PC-9 (cell line): ENCODE results near the gene RAB4A. TPM values are rescaled to one million over a fixed set of nuclear protein-coding genes. Genes with fewer than 3 reads are reported as not detected.
"Not testable (repeated sequence)": the region's sequence is repeated elsewhere in the genome, so short reads cannot be mapped to it uniquely, and the experiment has no call there.

Experiments
- BruUV-seq: library from RNA; stranded (reverse); fragments of 400-500 nt; replicated peaks from 2 replicates; lab custom pipeline; 2021; lab: Mats Ljungman, UMichigan
- CTCF ChIA-PET: fragments of 300-600 bp; sonication (Branson Sonifier 250); formaldehyde crosslinking; loops from one replicate; lab custom pipeline; 2022; ENCODE audit warnings: antibody characterized with exemption; lab: Charles Lee
- POLR2A ChIA-PET: fragments of 300-600 bp; sonication (Branson Sonifier 250); formaldehyde crosslinking; loops from one replicate; lab custom pipeline; 2022; ENCODE audit warnings: antibody characterized with exemption; ENCODE audit not compliant: unreplicated experiment; lab: Charles Lee
- DNase-seq, 2 experiments: peaks; one replicate each; pipeline versions ENCODE4 v3.0.0 to v3.0.0-alpha.2; 2015 to 2022; ENCODE audit warnings: mixed read lengths in 1 of 2
- H2AFZ ChIP-seq: fragments of 200-600 bp; sonication (generic); 2 replicates; pipeline ENCODE4 v1.8.1; 2017; ENCODE audit warnings: antibody characterized with exemption
- H3F3A ChIP-seq: fragments of 200-600 bp; sonication (generic); 2 replicates; pipeline ENCODE4 v1.8.1; 2017; ENCODE audit warnings: antibody characterized with exemption, mild to moderate bottlenecking, low read depth; ENCODE audit not compliant: insufficient read depth
- H3K27ac ChIP-seq: fragments of 200-600 bp; sonication (generic); 2 replicates; pipeline ENCODE4 v1.6.1; 2016; ENCODE audit warnings: mixed run types
- H3K27me3 ChIP-seq: fragments of 200-600 bp; sonication (generic); 2 replicates; pipeline ENCODE4 v1.6.1; 2016; ENCODE audit warnings: low read depth, mixed run types; ENCODE audit not compliant: insufficient read depth
- H3K36me3 ChIP-seq: fragments of 200-600 bp; sonication (generic); 2 replicates; pipeline ENCODE4 v1.6.1; 2016; ENCODE audit warnings: low read depth, mixed run types
- H3K4me1 ChIP-seq: fragments of 200-600 bp; sonication (generic); replicated peaks from 2 replicates; pipeline ENCODE4 v1.6.1; 2016; ENCODE audit warnings: mixed run types; ENCODE audit not compliant: insufficient read depth
- H3K4me2 ChIP-seq: fragments of 200-600 bp; sonication (generic); 2 replicates; pipeline ENCODE4 v1.6.1; 2017; ENCODE audit warnings: mixed run types
- H3K4me3 ChIP-seq: fragments of 200-600 bp; sonication (generic); 2 replicates; pipeline ENCODE4 v1.6.1; 2016; ENCODE audit warnings: mixed run types
- H3K79me2 ChIP-seq: fragments of 200-600 bp; sonication (generic); 2 replicates; pipeline ENCODE4 v1.6.1; 2017; ENCODE audit warnings: low read depth, mixed run types
- H3K9me2 ChIP-seq: fragments of 200-600 bp; sonication (generic); 2 replicates; pipeline ENCODE4 v1.8.1; 2017; ENCODE audit warnings: mild to moderate bottlenecking; ENCODE audit not compliant: insufficient read depth
- H3K9me3 ChIP-seq: fragments of 200-600 bp; sonication (generic); 2 replicates; pipeline ENCODE4 v1.8.1; 2016; ENCODE audit warnings: low read depth; ENCODE audit not compliant: insufficient read depth
- H4K20me1 ChIP-seq: fragments of 200-600 bp; sonication (generic); 2 replicates; pipeline ENCODE4 v1.8.1; 2017; ENCODE audit not compliant: insufficient read depth
- EZH2 ChIP-seq: fragments of 200-600 bp; sonication (generic); IDR thresholded peaks from 2 replicates; pipeline ENCODE4 v1.8.0; 2017; ENCODE audit warnings: antibody characterized with exemption, low read depth
- intact Hi-C: fragments of 100-400 bp; cut with micrococcal nuclease; formaldehyde crosslinking; loops from one replicate; pipeline ENCODE4 v1.10.0; 2022; ENCODE audit not compliant: unreplicated experiment
- total RNA-seq: library from RNA; stranded (reverse); gene quantifications from 2 replicates; pipeline ENCODE4 v1.2.3, GENCODE V29; 2021
- TF ChIP-seq, protein P1 (sequence below): fragments of 200-600 bp; sonication (generic); conservative IDR thresholded peaks from 2 replicates; pipeline ENCODE4 v1.6.1; 2017; ENCODE audit warnings: mixed run types, antibody characterized with exemption, mild to moderate bottlenecking, moderate library complexity

RAB4A gene
- total RNA-seq, 1 experiment from 2014 or later: 29.0 TPM

DNA sequence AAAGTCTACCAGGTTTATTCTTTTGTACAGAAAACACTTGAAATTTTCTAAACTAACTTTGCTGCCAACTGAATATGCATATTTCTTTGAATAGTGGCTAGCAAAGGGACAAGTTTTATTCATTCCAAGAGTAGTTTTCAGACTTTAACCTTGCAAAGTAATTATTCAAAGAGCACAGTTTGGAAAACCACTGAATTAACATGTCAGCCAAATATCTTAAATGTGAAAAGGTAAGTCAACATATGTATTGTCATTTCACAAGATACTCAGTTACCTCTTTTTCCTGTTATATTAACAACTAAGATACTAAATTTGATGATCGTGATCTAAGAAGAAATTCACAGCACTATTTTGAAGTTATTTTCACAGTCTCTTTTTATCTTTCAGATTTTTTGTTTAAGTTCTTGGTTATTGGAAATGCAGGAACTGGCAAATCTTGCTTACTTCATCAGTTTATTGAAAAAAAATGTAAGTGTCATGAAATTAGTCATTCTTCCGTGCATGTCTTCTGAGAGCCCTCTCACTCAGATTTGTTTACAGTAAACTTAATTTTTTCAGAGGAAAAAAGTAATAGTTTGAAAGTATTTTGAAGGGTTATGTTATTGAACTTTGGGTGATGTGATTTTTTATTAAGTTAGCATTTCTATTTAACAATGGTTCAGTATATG lies 15.3 kb downstream of the RAB4A start:
- no peak for DNase-seq
- Histone ChIP-seq H3K79me2 (peaks cover 14% of the 10 kb centered on the region; the same call in 1 of the 2 replicates), H3K27ac (no peak overlapping the region), H3K4me1 (no peaks in the 10 kb centered on the region), H3K4me3 (no peak overlapping the region), H3K9me2 (no peaks in the 10 kb centered on the region), H3K9me3 (no peaks in the 10 kb centered on the region), H4K20me1 (peaks cover 2% of the 10 kb centered on the region), H3K36me3 (no peaks in the 10 kb centered on the region), H3K4me2 (no peak overlapping the region), H3F3A (no peaks in the 10 kb centered on the region), H3K27me3 (no peaks in the 10 kb centered on the region), H2AFZ (no peak overlapping the region)
- CTCF ChIA-PET: no interaction called here
- TF ChIP-seq, protein P1, sequence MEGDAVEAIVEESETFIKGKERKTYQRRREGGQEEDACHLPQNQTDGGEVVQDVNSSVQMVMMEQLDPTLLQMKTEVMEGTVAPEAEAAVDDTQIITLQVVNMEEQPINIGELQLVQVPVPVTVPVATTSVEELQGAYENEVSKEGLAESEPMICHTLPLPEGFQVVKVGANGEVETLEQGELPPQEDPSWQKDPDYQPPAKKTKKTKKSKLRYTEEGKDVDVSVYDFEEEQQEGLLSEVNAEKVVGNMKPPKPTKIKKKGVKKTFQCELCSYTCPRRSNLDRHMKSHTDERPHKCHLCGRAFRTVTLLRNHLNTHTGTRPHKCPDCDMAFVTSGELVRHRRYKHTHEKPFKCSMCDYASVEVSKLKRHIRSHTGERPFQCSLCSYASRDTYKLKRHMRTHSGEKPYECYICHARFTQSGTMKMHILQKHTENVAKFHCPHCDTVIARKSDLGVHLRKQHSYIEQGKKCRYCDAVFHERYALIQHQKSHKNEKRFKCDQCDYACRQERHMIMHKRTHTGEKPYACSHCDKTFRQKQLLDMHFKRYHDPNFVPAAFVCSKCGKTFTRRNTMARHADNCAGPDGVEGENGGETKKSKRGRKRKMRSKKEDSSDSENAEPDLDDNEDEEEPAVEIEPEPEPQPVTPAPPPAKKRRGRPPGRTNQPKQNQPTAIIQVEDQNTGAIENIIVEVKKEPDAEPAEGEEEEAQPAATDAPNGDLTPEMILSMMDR: no peak
- TF ChIP-seq EZH2: no peak
- no TSS peak for BruUV-seq
- POLR2A ChIA-PET: no interaction called here
- intact Hi-C loops: no loop called here

DNA sequence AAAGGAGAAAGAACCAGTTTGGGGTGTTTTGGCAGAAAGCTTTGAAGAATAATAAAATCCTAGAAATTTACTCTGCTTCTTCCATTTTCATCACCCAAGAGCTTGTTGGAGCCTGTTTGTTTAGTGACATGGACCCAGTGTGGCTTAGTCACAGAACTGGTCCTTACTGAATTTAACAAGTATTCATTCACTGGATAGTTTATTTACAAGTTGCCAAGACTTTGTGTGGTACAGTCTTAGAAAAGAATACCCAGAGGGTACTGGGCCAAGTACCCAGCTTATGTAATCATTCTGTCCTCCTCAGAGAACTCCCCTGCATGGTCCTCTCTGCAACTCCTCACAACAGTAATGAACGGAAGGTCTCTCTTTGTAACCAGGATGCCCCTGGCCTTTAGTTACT lies 16.4 kb downstream of the RAB4A start:
- Histone ChIP-seq H3F3A (no peaks in the 10 kb centered on the region), H4K20me1 (peaks cover 2% of the 10 kb centered on the region; the same call in 1 of the 2 replicates), H2AFZ (no peak overlapping the region), H3K9me3 (no peaks in the 10 kb centered on the region), H3K27me3 (no peaks in the 10 kb centered on the region), H3K36me3 (no peaks in the 10 kb centered on the region), H3K27ac (no peak overlapping the region), H3K4me3 (no peak overlapping the region), H3K79me2 (peaks cover 10% of the 10 kb centered on the region; the same call in 1 of the 2 replicates), H3K9me2 (no peaks in the 10 kb centered on the region), H3K4me2 (no peak overlapping the region), H3K4me1 (no peaks in the 10 kb centered on the region)
- ChIA-PET POLR2A (no interaction called here), CTCF (no interaction called here)
- BruUV-seq: no TSS peak
- intact Hi-C loops: no loop called here
- TF ChIP-seq EZH2: no peak
- TF ChIP-seq, protein P1: no peak
- no peak for DNase-seq

DNA sequence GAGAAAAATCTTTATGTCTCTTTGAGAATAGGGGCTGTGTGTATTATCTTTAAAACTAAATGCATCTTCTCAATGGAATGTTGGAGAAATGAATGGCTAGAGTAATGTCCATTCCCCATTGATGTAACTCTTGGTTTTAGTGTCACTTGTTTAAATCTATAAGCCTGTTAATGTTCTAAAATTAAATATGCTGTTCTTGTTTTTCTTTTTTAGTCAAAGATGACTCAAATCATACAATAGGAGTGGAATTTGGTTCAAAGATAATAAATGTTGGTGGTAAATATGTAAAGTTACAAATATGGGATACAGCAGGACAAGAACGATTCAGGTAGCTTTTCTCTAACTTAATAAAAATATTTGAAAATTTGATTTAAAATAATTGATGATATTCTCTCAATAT lies 17.6 kb downstream of the RAB4A start:
- Histone ChIP-seq H3K36me3 (no peaks in the 10 kb centered on the region), H3K4me3 (no peak overlapping the region), H3K4me2 (no peak overlapping the region), H2AFZ (no peak overlapping the region), H3K4me1 (no peaks in the 10 kb centered on the region), H3K79me2 (no peaks in the 10 kb centered on the region), H3K9me2 (no peaks in the 10 kb centered on the region), H3F3A (no peaks in the 10 kb centered on the region), H3K27me3 (no peaks in the 10 kb centered on the region), H3K27ac (no peak overlapping the region), H4K20me1 (peaks cover 2% of the 10 kb centered on the region; the same call in 1 of the 2 replicates), H3K9me3 (no peaks in the 10 kb centered on the region)
- BruUV-seq: no TSS peak
- intact Hi-C loops: no loop called here
- ChIA-PET POLR2A (no interaction called here), CTCF (no interaction called here)
- DNase-seq: no peak
- TF ChIP-seq, protein P1: no peak
- TF ChIP-seq EZH2: no peak

DNA sequence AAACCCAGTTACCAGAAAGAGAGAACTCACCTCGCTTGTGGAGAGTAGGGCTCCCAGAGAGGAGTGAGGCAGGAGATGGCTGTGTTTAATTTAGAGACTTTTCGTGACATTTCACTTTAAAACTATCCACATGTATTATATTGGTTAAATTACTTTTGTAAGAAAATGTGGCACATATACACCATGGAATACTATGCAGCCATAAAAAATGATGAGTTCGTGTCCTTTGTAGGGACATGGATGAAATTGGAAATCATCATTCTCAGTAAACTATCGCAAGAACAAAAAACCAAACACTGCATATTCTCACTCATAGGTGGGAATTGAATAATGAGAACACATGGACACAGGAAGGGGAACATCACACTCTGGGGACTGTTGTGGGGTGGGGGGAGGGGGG lies 20.8 kb downstream of the RAB4A start:
- H3K9me3 ChIP-seq, H3K4me3 ChIP-seq, H4K20me1 ChIP-seq, intact Hi-C loops, H3K36me3 ChIP-seq, H3K27ac ChIP-seq, H2AFZ ChIP-seq, H3K79me2 ChIP-seq, H3K4me1 ChIP-seq, H3K27me3 ChIP-seq, H3F3A ChIP-seq, H3K4me2 ChIP-seq, DNase-seq, H3K9me2 ChIP-seq, CTCF ChIA-PET, BruUV-seq, POLR2A ChIA-PET: not testable (repeated sequence)
